HG02840 (cell line): ENCODE results near the gene RIPK3.

Source experiments
- ATAC-seq: cut with Tn5 transposase; IDR thresholded peaks from one replicate; pipeline ENCODE4 v1.9.1; 2021; ENCODE audit warnings: mild to moderate bottlenecking, moderate library complexity, moderate number of reproducible peaks; ENCODE audit not compliant: unreplicated experiment, low FRiP score

The RIPK3 gene

GRCh38 chr14:24308342-24309124 is 31.3 kb downstream of the RIPK3 start:
- ATAC-seq = no peak

DNA sequence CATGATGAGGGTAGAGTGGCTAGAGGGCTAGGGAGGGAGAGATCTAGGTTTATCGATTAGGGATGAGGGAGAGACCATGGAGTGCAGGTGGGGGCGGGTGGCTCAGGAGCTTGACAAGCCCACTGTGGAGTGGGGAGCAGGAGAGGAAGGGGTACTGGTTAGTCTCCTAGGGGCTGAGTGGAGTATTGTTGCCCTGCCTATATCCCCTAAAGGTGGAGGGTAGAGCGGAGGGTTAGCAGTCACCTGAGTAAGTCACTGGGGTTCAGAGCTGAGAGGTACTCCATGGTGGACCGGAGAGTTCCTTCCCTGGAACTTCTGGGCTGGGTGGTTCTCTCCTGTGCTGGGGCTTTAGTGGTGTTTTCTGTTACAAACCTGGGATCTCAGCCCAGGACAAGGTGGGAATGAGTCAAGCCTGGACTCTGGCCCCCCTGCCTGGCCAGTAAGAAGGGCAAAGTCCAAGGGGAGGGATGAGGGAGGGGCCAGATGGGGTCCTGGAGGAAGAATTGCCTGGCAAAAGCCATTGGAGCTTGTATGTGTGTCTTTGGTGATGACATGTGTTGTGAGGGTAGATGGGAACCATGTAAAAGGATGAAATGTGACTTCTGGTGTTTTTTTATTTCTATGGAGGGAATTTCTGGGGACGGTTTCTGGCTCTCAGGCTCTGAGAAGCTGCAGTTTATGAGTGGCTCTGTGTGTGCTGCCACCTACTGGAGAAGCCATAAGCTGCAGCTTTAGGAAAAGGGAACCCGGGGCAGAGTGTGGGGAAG is 32.0 kb downstream of the RIPK3 start, which contains the start of gene CIDEB:
TSS of gene CIDEB (minus strand) at position 403 of the 767 bp plus-strand sequence. CDS start at position 284, 119 bp downstream.
- ATAC-seq = no peak

GRCh38 chr14:24307156-24307574 is 32.6 kb downstream of the RIPK3 start:
- ATAC-seq = no peak

- no peak for ATAC-seq
Observed at GRCh38 chr14:24304019-24304387, 35.8 kb downstream of the RIPK3 start.

GRCh38 chr14:24300326-24300980 is 39.3 kb downstream of the RIPK3 start:
- no peak for ATAC-seq

- ATAC-seq = peak; percentile 77
Observed at GRCh38 chr14:24299255-24300191, 40.3 kb downstream of the RIPK3 start, which contains the start of the genes DHRS1 and NOP9. TSS of gene DHRS1 (minus strand) at chr14:24299780. CDS start at chr14:24299106, 674 bp downstream. TSS of gene NOP9 (plus strand) at chr14:24299850. CDS start at chr14:24299955, 105 bp downstream.

GRCh38 chr14:24298892-24299254 is 40.9 kb downstream of the RIPK3 start:
- no peak for ATAC-seq

DNA sequence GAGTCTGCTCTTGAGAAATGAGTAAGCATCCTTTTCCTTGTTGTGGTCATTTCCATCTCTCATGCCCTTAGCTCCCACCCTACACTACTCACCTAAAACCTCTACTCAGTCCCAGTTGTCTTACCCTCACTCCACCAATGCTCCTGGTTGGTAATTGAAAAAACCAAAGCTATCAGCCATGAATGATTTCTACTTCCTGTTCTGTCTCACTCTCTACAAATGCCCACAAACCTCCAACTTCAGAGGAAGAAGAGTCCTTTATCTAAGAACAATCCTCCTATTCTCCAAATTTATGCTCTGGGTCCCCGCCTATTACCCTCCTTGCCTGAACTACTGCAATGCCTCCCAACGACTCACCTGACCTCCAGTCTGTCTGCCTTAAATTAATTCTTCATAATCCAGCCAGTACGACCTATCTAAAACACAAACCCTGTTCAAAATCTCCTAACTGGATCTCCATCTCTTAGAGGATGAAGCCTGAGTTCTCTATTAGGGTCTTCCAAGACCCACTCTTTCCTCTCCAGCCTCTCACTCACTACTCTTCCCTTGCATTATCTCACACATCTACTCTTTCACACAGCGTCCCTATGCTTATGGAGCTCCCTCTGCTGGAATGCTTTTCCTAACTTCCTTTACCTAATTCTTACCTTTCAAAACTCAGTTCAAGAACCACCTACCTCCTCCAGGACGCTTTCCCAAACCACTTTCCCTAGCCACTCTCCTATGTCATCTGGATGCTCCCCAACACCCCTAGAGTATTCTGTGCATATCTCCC is 42.4 kb downstream of the RIPK3 start:
- ATAC-seq = peak; percentile 3

GRCh38 chr14:24296341-24297157 is 43.2 kb downstream of the RIPK3 start:
- ATAC-seq = peak; percentile 42

DNA sequence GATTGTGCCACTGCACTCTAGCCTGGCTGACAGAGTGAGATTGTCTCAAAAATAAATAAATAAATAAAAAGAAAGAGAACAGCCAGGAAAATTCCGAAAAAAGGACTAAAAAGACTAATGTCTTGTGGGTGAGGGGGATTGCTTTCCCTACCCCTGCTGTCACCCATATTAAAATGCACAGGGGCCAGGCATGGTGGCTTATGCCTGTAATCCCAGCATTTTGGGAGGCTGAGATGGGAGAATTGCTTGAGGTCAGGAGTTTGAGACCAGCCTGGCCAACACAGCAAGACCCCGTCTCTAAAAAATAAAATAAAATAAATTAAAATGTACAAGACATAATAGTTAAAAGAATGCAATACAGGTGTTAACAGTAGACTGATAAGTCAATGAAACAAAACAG is 46.3 kb downstream of the RIPK3 start:
- ATAC-seq = no peak

DNA sequence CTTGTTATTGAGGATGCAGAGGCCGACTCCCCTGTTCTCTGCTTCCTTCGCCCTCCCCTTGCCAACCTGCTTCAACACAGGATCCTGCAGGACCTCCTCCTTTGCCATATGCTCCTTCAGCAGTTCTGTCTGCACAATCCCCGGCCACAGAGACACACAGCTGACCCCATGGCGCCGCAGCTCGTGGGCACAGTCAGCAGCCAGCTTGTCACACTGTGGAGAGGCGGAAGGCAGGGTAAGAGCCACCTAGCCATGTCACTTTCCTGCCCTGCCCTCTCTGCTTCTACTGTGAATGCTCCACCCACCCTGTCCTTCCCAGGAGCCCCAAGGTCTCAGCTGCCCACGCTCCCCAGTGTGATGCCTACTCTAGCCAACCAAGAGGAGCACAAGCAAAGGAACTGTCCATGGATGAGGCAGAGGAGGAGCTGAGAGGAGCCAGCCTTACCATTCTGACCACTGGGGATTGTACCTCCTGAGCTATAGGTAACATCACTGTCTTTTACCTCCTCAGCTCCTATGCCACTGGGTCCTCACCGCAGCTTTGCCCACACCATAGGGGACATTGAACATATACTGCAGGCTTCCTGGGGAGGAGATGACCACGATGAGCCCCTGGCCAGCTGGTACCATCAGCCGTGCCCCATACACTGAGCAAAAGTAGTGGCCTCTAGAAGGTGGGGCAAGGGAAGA is 47.5 kb downstream of the RIPK3 start:
- no peak for ATAC-seq

GRCh38 chr14:24291446-24292117 is 48.2 kb downstream of the RIPK3 start:
- ATAC-seq = no peak

- no peak for ATAC-seq
Observed at GRCh38 chr14:24290746-24291145, 49.0 kb downstream of the RIPK3 start.

DNA sequence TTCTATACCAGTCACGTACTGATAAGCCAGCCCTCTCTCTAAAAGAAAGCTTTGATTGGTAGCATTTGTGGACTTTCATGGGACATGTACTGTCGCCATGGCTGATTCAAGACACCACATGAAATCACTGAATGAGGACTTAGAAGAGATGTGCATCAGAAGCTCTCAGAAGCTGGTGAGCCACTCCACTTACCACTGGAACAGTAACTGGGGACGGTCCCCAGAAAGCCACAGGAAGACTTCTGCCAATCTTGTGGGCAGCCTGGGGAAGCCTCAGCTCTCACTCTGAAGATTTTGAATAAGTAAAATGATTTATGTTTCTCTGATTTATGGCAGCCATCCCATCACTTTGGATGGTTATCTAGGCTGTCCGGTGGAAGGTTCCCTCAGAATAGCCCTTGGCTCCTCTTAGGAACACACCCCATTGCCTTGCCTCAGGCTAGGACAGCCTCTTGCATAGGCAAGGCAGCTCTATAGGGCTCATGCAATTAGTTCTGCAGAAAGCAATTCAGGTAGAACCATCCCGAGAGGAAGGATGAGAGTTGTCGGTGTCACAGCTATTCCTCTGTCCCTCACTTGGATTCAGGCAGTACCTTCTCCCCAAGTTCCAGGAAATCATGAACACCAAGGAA is 50.0 kb downstream of the RIPK3 start:
- no peak for ATAC-seq

- no peak for ATAC-seq
Observed at GRCh38 chr14:24286996-24287395, 52.8 kb downstream of the RIPK3 start.
